AG10803 (cell line): ENCODE data around the gene ASCC3.

ENCODE experiments used
- DNase-seq: peaks from one replicate; pipeline ENCODE4 v3.0.0; 2010; ENCODE audit warnings: low read depth
- H3K4me3 ChIP-seq: 2 replicates; pipeline ENCODE4 v1.5.1; 2011; ENCODE audit warnings: mild to moderate bottlenecking, low read length, control low read depth
- CTCF ChIP-seq: conservative IDR thresholded peaks from 2 replicates; pipeline ENCODE4 v1.5.1; 2011; ENCODE audit warnings: mild to moderate bottlenecking, low read length, control low read depth, inconsistent platforms

Gene ASCC3

GRCh38 chr6:100880853-100881706 is at the start of gene ASCC3:
Gene ASCC3, minus strand, starts transcription at chr6:100881329. Its CDS starts 13,332 bp downstream, at chr6:100867997.
- peak; percentile 89 for DNase-seq
- H3K4me3 ChIP-seq: peak within 1 kb of the TSS; percentile 93
- TF ChIP-seq CTCF: no peak

GRCh38 chr6:100925749-100926148 is 44.6 kb upstream of the ASCC3 start:
- TF ChIP-seq CTCF: no peak
- H3K4me3 ChIP-seq: no peak overlapping the region
- no peak for DNase-seq

GRCh38 chr6:100924534-100925227 is 43.6 kb upstream of the ASCC3 start:
- H3K4me3 ChIP-seq: no peak overlapping the region
- TF ChIP-seq CTCF: no peak
- DNase-seq: no peak

GRCh38 chr6:100923481-100924165 is 42.5 kb upstream of the ASCC3 start:
- no peak overlapping the region for H3K4me3 ChIP-seq
- DNase-seq: no peak
- TF ChIP-seq CTCF: no peak

- DNase-seq: no peak
- no peak overlapping the region for H3K4me3 ChIP-seq
- no peak for TF ChIP-seq CTCF
These were observed 39.0 kb upstream of the ASCC3 start for GRCh38 chr6:100920028-100920605.

GRCh38 chr6:100918152-100918551 is 37.0 kb upstream of the ASCC3 start:
- no peak for DNase-seq
- H3K4me3 ChIP-seq: no peak overlapping the region
- TF ChIP-seq CTCF: no peak
